GM18505 (cell line): ENCODE results near the gene NUP160.
A peak's percentile ranks its signal among the peaks of the same experiment; 100 is the strongest.
"Not testable (repeated sequence)": the region's sequence is repeated elsewhere in the genome, so short reads cannot be mapped to it uniquely, and the experiment has no call there.

Source experiments
- ATAC-seq: cut with Tn5 transposase; IDR thresholded peaks from one replicate; pipeline ENCODE4 v1.9.1; 2021; ENCODE audit not compliant: unreplicated experiment
- POLR2A ChIP-seq: IDR thresholded peaks from 4 replicates; pipeline ENCODE4 v1.6.1; 2011; ENCODE audit warnings: borderline replicate concordance; ENCODE audit not compliant: insufficient read depth, insufficient read length; ENCODE audit errors: extremely low read depth

NUP160 gene

DNA sequence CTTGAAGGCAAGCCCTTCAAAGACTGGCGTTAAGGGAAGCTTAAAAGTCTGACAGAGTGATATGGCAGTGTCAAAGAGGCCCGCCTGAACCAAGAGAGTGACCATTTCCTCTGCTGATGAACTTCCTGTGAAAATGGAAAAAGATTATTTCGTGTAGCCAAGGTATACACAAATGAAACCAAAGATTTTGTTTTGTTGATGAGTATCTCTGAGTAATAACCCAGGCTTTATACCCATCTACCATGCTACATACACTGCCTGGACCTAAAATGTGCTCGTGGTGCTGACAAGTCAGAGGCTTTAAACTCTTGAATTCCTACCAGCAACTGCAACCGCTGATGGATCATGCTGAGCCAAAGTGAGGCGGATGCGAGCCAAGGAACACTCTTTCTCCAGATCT is 60.0 kb downstream of the NUP160 start:
- no peak for TF ChIP-seq POLR2A
- no peak for ATAC-seq

GRCh38 chr11:47786373-47786772 is 61.8 kb downstream of the NUP160 start:
- no peak for TF ChIP-seq POLR2A
- ATAC-seq, result no peak

GRCh38 chr11:47784785-47785381 is 63.3 kb downstream of the NUP160 start:
- no peak for ATAC-seq
- no peak for TF ChIP-seq POLR2A

DNA sequence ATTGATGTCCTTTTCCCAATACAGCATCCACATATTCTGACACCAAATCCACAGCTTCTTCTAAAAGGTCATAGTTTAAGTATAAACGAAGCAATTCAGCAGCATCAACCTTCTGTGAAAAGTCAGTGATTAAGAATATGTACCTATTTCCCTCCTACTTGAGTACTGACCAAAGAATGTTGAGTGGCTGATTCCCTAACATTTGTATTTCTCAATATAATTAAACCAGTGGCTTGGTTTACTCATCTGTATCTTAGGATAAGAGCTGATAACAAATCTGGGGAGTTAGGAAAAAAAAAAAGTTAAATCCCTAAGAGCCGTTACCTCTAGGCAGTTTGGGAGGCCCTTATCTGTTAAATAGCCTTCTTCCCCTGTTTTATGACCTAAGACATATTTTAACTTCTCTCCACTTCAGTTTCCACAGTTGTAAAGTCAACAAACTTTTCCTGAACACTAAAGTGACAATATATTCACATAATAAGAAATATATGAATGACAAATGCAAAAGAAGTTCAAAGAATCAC is 65.0 kb downstream of the NUP160 start:
- no peak for ATAC-seq
- TF ChIP-seq POLR2A, result no peak

DNA sequence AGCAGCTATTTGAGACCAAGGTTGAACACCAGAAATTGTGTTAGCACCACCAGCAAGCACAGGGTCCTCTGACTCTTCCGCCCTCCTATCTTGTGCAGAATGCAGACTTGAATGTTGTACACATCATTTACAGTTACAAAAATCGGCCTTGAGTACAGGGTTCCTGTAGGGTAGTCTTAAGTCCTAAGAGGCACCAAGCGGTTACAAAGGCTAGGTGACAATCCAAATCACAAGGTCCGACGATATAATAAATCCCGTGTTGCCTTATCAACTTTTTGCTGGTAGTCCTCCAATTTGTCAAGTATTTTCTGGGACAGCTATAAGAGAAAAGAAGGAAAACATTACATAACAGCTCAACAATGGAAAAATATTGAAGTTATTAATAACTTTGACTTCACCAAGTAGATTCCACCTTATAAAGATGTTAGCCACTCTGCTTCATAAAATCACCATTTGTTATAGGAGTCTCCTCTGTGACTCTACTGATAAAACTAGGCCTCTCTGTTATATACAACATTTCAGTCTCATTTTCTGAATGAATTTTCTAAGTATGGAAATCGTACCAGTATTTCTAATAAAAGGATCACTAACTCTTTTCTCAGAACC is 69.2 kb downstream of the NUP160 start:
- TF ChIP-seq POLR2A, result no peak
- ATAC-seq, result no peak

DNA sequence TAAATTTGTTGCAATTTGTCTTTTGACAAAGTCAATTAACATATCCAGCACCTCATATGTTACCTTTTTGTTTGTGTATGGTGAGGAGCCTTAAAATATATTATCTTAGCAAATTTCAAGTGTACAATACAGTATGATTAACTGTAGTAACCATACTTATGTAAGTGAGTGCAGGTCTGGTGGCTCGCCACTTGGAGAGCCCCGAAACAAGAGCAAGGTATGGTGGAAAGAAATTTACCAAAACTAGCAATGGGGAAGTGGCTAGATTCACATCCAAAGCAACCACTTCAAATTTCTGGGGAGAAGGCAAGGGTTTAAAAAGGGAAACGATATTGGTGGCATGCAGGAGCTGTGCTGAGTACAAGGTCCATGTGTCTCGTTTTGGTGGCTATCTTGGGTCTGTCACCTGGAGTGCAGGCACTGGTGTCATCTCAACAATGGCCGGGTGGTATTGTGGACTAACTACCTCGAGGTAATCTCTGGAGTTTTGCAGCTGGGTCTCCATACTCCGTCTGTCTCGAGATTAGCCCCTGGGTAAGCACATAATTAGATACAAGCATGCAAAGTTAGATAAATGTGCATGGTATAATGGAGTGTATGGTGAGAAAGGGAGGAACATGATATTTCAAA is 72.8 kb downstream of the NUP160 start:
- ATAC-seq, result no peak
- TF ChIP-seq POLR2A, result no peak

- no peak for TF ChIP-seq POLR2A
- ATAC-seq, result no peak
Measured at GRCh38 chr11:47773882-47774281, 74.3 kb downstream of the NUP160 start.

- not testable (repeated sequence) for ATAC-seq
Measured at GRCh38 chr11:47769556-47769955, 78.6 kb downstream of the NUP160 start.

DNA sequence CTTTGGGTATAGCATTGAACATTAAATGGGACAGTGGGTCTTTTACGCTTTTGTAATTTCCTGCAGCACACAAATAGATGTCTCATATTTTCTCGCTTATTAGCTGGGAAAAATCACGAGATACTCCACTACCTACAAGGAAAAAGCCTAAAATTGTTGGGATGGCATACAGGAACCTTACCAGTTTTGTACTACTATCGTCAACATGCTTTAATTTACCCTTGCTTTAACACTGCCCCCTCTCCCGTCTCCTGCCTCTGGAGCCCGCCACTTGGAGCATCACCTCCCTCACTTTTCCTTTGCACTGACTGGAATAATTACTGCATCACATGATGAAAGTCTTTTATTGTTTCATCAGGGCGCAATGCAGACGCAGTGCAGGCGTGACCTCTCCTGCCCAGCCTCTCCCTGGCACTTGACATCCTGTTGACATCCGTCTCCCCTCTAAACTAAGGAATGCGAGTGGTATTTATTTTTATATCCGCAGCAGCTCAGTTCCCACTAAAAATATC is 80.0 kb downstream of the NUP160 start:
- TF ChIP-seq POLR2A, result peak; percentile 42
- ATAC-seq, result no peak

- peak; percentile 36 for ATAC-seq
- TF ChIP-seq POLR2A, result no peak
Measured at GRCh38 chr11:47766509-47767227, 81.5 kb downstream of the NUP160 start.

- no peak for ATAC-seq
- no peak for TF ChIP-seq POLR2A
Measured at GRCh38 chr11:47765086-47765485, 83.1 kb downstream of the NUP160 start.

DNA sequence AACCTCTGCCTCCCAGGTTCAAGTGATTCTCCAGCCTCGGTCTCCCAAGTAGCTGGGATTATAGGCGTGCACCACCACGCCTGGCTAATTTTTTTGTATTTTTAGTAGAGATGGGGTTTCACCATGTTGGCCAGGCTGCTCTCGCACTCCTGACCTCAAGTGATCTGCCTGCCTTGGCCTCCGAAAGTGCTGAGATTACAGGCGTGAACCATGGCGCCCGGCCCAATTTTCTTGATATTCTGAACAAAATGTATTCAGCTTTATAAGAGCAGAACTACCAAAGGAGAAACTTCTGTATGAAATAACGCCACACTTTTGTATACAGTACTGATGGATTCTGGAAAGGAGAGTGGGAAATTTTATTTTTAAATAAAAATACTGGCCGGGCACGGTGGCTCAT is 88.9 kb downstream of the NUP160 start:
- not testable (repeated sequence) for ATAC-seq

GRCh38 chr11:47756208-47756607 is 91.9 kb downstream of the NUP160 start:
- no peak for ATAC-seq
- TF ChIP-seq POLR2A, result no peak
